8988T (cell line): Measurements from ENCODE around the gene TRPC3.
"Not testable (repeated sequence)": the region's sequence is repeated elsewhere in the genome, so short reads cannot be mapped to it uniquely, and the experiment has no call there.

Experiments
- DNase-seq: peaks from one replicate; pipeline ENCODE4 v3.0.0; 2011

The TRPC3 gene

DNA sequence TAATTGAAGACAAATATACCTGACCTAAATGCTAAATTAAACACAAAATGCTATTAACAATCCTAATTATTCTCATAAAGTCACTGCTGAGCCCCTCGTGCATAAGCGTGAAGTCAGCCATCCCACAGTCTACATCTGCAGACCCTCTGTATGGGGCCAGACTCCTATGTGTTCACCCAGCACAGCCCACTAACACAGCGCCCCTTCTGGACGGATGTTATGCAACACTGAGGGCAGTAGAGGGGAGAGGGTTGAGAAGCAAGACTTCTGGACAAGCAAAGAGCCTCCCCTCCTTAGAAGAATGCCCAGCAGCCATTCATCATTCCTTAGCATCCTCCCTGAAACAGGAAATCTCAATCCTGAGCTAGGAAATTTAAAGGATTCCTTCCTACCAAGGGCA is 7.9 kb downstream of the TRPC3 start:
- no peak for DNase-seq

GRCh38 chr4:121939690-121940089 is 12.2 kb downstream of the TRPC3 start:
- DNase-seq = no peak

- DNase-seq = no peak
Observed at GRCh38 chr4:121938282-121939092, 13.4 kb downstream of the TRPC3 start.

- DNase-seq = no peak
Observed at GRCh38 chr4:121936101-121936500, 15.8 kb downstream of the TRPC3 start.

DNA sequence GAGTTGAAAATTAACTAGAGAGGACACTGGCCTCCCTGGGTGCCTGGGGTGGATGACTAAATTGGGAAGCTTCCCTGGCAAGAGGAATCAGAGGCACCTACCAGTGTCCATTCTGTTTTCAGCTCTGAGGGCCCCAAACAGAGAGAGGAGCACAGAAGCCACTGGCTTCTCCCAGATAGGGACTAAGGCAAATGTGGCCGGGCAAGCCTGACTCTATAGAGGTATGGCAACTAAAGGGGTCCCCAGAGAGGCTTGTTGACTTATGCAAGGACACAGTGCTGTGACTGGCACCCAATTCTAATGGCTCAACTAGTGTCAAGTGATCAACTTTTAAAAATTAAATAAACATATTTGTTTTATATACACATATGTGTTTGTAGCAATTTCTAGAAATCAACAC is 17.2 kb downstream of the TRPC3 start:
- DNase-seq = no peak

DNA sequence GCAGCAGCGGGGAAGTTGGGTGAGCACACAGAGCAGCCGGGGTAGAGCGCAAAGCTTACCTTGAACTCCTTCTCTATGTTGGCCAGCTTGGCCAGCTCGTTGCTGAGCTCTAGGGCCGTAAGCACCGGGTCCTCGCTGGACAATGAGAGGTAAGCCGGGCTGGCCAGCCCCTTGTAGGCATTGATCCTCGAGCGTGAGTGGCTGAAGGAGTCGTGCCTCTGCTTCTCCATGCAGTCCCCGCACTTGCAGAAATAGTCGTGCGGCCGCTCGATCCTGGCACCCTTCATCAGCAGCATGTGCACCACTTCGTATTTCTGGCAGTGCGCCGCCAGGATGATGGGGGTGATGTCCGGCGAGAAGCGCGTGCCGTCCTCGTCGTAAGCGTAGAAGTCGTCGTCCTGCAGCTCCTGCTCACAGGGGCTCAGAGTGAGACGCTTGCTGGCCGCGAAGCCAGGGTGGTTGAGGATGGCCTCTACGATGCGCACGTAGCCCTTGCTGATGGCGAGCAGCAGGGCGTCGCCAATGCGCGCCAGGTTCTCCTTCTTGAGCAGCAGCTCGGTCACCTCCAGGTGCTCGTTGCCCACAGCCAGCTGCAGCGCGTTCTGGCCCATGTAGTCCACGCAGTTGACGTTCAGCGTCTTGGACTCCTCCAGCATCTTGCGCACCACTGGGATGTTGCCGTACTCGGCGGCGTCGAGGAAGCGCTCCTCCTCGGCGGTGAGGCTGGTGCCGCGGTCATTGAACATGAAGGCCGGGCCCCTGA is 19.5 kb downstream of the TRPC3 start:
- DNase-seq = no peak

- DNase-seq = no peak
Observed at GRCh38 chr4:121930304-121930703, 21.6 kb downstream of the TRPC3 start.

GRCh38 chr4:121927948-121928347 is 23.9 kb downstream of the TRPC3 start:
- no peak for DNase-seq

DNA sequence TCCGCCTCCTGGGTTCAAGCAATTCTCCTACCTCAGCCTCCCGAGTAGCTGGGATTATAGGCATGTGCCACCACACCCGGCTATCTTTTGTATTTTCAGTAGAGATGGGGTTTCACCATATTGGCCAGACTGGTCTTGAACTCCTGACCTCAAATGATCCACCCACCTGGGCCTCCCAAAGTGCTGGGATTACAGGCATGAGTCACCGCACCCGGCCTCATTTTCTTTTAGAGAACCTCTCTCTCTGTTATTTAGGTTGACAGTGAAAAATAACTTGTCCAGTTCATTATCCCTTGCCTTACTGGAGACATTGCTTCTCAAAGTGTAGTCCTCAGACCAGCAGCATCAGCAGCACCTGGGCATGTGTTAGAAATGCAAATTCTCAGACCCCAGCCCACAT is 25.4 kb downstream of the TRPC3 start:
- DNase-seq = not testable (repeated sequence)

DNA sequence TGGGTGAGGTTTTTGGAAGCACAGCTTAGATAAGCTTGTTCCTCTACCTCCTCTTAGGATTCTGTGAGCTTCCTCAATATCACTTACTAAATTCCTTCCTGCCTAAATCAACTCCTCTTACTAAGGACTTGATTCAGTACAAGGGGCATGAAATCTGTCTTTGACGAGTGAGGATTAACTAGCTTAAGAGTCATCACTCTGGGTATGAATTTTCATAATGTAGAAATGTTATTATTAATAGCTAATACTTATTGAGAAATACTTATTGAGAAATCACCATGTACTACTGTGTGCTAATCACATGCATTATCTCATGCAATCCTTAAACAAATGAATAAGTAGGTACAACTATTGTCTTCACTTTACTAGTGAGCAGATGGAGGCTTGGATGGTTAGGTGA is 28.6 kb downstream of the TRPC3 start:
- DNase-seq = no peak

GRCh38 chr4:121913667-121914066 is 38.2 kb downstream of the TRPC3 start:
- no peak for DNase-seq

DNA sequence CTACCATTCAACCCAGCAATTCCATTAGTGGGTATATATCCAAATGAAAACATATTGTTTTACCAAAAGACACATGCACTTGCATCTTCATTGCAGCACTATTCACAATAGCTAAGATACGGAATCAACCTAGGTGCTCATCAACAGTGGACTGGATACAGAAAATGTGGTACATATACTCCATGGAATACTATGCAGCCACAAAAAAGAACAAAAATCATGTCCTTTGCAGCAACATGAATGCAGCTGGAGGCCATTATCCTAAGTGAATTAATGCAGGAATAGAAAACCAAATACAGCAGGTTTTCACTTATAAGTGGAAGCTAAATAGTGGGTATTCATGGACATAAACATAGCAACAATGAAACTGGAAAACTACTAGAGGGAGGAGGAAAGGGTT is 43.5 kb downstream of the TRPC3 start:
- no peak for DNase-seq

- no peak for DNase-seq
Observed at GRCh38 chr4:121900132-121900983, 51.5 kb downstream of the TRPC3 start.

DNA sequence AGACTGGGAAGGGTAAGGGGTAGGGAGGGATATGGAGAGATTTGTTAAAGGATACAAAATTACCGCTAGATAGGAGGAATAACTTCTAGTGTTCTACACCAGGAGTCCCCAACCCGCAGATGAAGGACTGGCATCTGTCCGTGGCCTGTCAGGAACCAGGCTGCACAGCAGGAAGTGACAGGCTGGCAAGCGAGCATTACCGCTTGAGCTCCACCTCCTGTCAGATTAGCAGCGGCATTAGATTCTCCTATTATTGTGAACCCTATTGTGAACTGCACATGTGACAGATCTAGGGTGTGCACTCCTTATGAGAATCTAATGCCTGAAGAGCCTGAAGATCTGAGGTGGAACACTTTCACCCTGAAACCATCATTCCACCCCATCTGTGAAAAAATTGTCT is 53.7 kb downstream of the TRPC3 start:
- DNase-seq = no peak

GRCh38 chr4:121888134-121888533 is 63.7 kb downstream of the TRPC3 start:
- DNase-seq = no peak

- no peak for DNase-seq
Observed at GRCh38 chr4:121885115-121885514, 66.7 kb downstream of the TRPC3 start.

GRCh38 chr4:121881158-121881557 is 70.7 kb downstream of the TRPC3 start:
- no peak for DNase-seq

DNA sequence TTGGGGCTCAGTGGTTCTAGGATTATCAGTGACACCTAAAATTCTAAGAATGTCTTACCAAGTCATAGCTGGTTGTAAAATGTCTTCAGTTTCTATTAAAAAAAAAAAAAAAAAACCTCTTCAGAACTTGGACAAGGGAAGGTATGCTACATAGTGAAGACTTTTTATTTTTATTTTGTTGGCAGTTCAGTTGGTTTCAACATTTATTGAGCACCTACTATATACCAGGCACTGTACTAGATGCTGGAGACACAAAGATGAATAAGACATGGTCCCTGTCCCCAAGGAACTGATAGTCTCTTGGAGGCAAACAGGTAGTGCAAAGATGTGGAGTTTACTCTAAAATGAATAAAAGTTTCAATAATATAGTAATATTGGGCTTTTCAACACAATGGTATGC is 72.7 kb downstream of the TRPC3 start:
- no peak for DNase-seq

DNA sequence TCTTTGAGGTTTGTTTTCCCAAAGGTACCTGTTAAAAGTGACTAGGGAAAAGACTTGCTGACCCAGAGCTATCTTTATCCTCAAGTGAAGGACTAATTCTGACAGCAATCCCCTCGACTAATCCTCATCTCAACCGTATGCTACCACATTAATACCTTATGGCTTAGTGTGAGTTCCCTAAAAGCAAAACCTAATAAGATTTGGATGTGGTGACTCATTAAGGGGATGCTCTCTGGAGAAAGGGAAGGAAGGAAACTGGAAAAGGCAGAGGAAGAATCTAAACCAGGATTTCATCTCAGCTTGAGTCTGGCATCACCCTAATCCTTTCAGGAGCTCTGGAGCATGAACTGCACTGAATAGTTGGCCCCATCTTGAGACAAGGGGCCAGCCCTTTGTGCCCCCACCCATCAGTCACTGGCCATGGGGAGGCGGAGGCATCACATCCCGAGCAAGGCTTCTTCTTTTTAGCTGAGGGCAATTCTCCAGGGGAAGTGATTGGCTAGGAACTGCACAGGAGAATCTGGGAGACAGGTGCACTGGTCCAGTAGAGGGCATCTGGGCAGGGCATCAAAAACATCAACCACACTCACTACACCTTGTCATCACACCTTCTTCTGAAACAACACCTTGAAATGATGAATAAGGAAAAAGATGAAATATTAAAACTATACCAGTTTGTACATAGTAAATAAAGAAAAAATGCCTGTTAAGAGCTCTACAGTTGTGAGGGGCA is 74.7 kb downstream of the TRPC3 start:
- no peak for DNase-seq

DNA sequence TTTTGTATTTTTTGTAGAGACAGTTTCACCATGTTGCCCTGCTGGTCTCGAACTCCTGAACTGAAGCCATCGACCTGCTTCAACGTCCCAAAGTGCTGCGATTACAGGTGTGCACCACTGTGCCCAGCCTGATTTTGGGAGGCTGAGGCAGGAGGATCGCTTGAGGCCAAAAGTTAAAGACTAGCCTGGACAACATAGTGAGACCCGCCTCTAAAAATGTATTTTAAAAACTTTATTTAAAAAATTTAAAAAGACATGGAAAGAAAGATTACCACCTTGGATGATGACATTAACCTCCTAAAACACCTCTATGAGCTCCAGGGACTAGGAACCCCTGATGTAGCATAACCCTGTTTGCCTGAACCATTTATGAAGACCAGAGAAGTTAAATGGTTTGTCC is 75.8 kb downstream of the TRPC3 start:
- no peak for DNase-seq

- DNase-seq = no peak
Observed at GRCh38 chr4:121875652-121876051, 76.2 kb downstream of the TRPC3 start.

GRCh38 chr4:121873604-121874003 is 78.3 kb downstream of the TRPC3 start:
- DNase-seq = no peak
